GM18520 (cell line): Measurements from ENCODE around the gene ZNF587.
"Not testable (repeated sequence)": the region's sequence is repeated elsewhere in the genome, so short reads cannot be mapped to it uniquely, and the experiment has no call there.

Experiments
- ATAC-seq: cut with Tn5 transposase; IDR thresholded peaks from one replicate; pipeline ENCODE4 v1.9.1; 2021; ENCODE audit not compliant: unreplicated experiment

Gene ZNF587

GRCh38 chr19:57821501-57821900 lies 28.2 kb upstream of the ZNF587 start:
- ATAC-seq, result not testable (repeated sequence)

- not testable (repeated sequence) for ATAC-seq
Measured at GRCh38 chr19:57823155-57823554, 26.5 kb upstream of the ZNF587 start.

DNA sequence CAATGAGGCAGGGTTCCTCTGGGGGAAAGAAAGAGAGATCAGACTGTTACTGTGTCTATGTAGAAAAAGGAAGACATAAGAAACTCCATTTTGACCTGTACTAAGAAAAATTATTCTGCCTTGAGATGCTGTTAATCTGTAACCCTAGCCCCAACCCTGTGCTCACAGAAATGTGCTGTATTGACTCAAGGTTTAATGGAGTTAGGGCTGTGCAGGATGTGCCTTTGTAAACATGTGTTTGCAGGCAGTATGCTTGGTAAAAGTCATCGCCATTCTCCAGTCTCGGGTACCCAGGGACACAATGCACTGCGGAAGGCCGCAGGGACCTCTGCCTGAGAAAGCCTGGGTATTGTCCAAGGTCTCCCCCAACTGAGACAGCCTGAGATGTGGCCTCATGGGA lies 26.1 kb upstream of the ZNF587 start:
- not testable (repeated sequence) for ATAC-seq

DNA sequence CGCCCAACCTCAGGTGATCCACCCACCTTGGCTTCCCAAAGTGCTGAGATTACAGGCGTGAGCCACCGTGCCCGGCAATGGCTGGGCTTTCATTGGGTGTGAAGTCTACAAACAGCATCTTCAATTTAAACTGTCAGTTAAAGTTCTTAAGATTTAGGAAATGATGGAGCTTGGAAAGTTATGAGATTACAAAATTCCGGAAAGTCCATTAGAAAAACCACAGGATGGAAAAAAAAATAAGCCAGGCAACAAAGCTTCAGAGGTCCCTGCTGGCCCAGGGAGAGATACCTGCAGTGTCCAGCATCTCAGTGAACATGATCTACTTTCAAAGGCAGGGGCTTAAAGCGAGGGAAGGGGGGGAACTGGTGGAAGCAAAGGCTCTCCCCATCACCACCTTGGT lies 24.1 kb upstream of the ZNF587 start:
- ATAC-seq, result no peak

GRCh38 chr19:57829316-57829715 lies 20.3 kb upstream of the ZNF587 start:
- no peak for ATAC-seq

DNA sequence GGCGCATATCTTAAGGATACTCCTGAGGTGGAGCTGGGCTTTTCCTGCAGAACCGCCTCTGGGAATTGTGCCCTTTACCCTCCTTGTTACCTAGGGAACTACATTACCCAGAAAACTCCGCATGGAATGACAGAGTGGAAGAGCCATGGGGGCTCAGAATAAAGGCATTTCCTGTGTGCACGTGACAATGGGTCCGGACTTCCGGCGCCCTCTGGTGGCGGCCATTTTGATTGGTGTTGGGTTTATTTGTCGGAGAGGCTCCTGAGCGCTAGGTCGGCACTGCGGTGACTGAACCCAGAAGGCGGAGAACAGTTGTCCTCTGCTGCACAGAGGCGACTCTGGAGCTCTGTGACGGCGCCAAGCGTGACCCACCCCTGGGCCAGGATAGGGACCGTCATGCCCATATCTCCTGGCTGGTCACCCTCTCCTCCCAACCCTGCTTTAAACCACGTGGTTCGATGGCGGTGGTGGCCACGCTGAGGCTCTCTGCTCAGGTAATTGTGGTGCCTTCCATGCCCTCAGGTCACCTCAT lies 19.5 kb upstream of the ZNF587 start, which contains the start of gene ZNF587B:
ZNF587B (plus strand) TSS at position 229 of the 532 bp plus-strand sequence; CDS start at position 459, 230 bp downstream.
- no peak for ATAC-seq

DNA sequence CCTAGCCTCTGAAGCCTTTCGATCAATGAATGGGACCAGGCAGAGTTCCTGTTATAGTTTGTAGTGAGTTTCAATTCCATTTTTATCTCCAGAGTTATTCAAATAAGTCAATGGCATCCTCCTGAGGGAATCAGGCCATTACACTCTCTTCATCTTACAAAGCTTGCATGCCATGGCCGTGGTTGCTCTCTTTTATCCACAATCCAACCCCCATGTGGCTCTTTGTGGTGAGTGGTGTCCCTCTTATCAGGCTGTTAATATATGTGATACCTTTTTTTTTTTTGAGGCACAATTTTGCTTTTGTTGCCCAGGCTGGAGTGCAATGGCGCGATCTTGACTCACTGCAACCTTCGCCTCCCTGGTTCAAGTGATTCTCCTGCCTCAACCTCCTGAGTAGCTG lies 12.7 kb upstream of the ZNF587 start:
- not testable (repeated sequence) for ATAC-seq

DNA sequence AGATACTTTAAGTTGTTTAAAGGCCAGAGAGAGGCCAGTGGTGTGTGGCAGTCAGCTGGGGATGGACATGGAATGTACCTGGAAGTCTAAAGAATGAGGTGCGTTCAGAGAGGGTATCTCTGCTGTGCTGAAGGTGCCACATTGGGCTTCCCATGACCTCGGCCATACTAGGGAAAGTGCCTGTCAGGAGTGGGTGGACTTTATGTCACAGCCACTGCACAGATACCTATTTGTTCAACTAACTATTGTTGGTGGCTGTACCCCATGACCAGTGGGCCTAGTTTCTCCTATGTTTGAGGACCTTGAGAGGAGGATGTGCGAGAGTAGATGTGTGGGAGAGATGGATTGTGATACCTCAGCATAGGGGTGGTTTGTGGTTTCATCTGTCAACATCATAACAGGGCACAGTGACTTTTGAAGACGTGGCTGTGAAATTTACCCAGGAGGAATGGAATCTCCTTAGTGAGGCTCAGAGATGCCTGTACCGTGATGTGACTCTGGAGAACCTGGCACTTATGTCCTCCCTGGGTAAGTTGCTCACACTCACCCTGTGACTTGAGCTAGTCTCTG lies 11.0 kb upstream of the ZNF587 start:
- not testable (repeated sequence) for ATAC-seq

DNA sequence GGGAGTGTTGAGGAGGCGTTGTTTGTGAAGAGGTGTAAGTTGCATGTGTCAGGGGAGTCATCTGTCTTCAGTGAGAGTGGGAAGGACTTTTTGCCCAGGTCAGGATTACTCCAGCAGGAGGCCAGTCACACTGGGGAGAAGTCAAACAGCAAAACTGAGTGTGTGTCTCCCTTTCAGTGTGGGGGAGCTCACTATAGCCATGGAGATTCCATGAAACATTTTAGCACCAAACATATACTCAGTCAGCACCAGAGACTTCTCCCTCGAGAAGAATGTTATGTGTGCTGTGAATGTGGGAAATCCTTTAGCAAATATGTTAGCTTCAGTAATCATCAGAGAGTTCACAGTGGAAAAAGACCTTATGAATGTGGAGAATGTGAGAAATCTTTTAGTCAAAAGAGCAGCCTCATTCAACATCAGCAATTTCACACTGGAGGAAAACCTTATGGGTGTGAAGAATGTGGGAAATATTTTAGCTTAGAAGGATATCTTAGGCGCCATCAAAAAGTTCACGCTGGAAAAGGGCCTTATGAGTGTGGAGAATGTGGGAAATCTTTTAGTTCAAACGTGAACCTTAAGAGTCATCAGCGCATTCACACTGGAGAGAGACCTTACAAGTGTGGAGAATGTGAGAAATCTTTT lies 8.4 kb upstream of the ZNF587 start:
- ATAC-seq, result no peak

DNA sequence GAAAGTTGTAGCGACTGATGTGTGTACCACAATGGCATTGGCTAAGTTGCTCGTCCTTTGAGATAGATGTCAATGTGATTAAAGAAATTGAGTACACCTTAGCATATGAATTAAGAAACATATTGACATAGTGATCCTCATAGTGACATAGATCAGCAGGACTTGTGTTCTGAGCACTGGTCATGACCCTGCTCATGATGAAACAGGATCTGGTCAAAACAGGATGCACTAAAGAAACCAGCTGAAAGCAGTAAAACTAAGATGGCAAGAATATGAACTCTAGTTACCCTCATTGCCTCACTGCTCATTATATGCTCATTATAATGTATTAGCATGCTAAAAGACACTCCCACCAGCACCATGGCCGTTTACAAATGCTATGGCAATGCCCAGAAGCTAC lies 2.5 kb upstream of the ZNF587 start:
- ATAC-seq, result not testable (repeated sequence)

DNA sequence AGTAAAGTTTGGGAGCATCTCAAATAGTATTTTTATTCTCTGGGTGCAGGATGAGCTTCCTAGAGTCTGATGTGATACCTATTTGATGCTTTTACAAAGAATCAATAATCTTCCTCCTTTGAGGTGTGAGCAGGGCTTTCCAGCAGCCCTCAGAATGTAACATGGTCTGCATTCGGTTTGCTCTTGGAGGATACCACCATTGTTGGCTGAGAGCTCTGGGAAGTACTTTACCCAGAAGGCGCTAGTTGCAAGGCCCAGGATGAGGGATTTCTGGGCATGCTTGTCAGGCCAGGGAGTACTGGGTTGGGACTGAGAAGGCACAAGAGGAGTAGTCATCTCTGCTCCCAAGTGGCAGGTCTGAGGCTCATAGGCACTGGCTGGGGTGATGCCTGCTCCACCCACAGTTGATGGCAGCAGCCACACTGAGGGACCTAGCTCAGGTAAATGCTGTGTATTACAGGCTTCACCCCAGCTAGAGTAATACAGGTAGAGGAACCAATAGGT lies 445 bp upstream of the ZNF587 start:
- ATAC-seq, result not testable (repeated sequence)

GRCh38 chr19:57850553-57851017 lies 926 bp downstream of the ZNF587 start:
- ATAC-seq, result no peak

DNA sequence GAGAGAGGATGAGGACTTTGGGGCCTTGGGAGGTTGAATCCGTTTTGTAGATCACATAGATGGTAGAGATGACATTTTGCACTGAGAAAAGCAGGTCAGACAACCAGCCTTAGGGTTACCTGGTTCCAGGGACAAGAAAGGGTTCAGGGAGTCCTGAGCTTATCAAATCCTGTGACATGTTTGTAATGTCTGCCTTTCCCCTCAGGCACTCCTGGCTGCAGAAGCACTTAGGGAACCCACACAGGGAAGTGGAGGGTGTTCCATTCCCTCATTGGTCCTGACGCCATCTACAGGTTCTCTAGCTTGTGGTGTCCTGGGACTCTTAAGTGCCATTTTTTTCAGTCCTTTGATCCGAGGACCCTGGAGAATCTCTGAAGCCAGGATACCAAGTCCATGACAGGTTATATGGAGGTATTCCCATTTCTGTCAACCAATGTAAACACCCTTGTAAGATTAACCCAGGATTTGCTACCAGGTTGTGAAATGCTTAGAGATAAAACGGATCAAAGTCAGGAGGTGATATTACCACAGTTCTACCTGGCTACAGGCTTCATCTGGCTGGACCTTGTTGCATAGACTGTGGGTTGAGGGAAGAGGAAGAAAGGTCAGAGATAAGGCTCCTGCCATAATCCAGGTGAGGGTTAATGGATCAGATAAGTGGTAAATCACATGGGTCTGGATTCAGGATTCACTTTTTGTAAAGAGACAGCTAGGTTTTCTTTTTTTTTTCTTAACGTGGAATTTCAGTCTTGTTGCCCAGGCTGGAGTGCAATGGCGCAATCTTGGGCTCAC lies 2.3 kb downstream of the ZNF587 start:
- not testable (repeated sequence) for ATAC-seq

DNA sequence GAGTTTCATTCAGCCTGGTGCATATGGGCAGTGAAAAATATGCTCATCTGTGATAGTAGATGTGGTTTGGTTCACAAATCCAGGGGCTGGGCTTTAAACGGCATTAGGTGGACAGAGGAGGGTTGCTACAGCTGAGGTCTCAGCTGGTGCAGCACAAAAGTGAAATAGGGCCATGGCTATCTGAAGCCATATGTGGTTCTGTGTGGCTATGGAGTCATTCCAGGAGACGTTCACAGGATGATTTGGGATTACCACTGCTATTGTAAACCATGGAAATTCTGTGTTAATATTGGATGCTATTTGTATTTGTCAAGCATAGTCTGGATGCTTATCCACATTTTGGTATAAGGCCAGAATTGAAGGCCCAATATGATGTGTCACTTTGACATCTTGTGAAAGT lies 4.5 kb downstream of the ZNF587 start:
- not testable (repeated sequence) for ATAC-seq

DNA sequence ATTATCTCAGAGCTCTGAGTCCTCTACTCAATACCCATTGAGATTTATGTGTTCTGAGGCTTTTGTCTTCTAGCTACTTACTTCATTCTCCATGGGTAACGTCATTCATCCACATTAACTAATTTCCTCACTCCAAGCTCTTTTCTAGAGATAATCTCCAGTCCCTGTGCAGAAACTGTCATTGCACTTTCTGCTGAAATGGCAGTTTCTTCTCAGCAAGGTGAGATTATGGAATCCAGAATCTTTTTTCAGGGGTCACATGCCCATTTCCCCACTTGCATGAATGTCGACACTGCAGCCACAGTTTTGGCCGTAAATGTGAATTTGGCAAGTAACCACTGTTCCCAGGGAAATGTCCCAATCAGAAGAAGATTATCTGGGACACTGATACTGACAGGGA lies 12.7 kb downstream of the ZNF587 start:
- not testable (repeated sequence) for ATAC-seq

DNA sequence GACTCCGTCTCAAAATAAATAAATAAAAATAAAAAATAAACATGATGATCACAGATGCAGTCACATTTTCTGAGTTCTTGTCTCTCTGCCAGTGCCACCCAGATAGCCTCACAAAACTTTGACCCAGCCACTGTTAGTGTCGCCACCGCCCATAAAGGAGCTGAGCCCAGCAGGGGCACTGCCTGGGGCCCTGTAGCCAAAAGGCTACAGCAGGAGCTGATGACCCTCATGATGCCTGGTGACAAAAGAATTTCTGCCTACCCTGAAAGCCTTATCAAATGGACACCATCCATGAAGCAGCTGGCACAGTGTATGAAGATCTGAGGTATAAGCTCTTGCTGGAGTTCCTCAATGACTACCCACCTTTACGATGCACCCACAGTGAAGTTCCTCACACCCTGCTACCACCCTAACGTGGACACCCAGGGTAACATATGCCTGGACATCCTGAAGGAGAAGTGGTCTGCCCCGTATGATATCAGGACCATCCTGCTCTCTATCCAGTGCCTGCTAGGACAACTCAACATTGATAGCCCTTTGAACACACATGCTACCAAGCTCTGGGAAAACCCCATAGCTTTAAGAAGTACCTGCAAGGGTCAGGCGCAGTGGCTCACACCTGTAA lies 18.3 kb downstream of the ZNF587 start:
- no peak for ATAC-seq

GRCh38 chr19:57869655-57870054 lies 20.0 kb downstream of the ZNF587 start:
- ATAC-seq, result not testable (repeated sequence)

- no peak for ATAC-seq
Measured at GRCh38 chr19:57870225-57870624, 20.6 kb downstream of the ZNF587 start.

GRCh38 chr19:57872450-57872849 lies 22.8 kb downstream of the ZNF587 start:
- ATAC-seq, result no peak

DNA sequence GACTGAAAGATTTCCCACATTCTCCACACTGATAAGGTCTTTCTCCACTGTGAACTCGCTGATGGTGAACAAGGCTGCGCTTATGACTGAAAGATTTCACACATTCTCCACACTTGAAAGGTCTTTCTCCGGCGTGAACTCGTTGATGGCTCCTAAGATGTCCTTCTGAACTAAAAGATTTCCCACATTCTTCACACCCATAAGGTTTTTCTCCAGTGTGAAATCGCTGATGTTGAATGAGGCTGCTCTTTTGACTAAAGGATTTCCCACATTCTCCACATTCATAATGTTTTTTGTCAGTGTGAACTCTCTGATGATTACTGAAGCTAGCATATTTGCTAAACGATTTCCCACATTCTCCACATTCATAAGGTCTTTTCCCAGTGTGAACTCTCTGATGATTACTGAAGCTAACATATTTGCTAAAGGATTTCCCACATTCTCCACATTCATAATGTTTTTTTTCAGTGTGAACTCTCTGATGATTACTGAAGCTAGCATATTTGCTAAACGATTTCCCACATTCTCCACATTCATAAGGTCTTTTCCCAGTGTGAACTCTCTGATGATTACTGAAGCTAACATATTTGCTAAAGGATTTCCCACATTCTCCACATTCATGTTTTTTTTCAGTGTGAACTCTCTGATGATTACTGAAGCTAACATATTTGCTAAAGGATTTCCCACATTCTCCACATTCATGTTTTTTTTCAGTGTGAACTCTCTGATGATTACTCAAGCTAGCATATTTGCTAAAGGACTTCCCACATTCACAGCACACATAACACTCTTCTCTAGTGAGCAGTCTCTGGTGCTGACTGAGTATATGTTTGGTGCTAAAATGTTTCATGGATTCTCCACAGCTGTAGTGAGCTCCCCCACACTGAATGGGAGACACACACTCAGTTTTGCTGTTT lies 24.5 kb downstream of the ZNF587 start:
- ATAC-seq, result not testable (repeated sequence)
